ENCODE data around the gene HBM. TPM values are rescaled to one million over a fixed set of nuclear protein-coding genes. Genes with fewer than 3 reads are reported as not detected.
"Not testable (repeated sequence)": the region's sequence is repeated elsewhere in the genome, so short reads cannot be mapped to it uniquely, and the experiment has no call there.

Gene HBM
- total RNA-seq, 1 experiment from 2014 or later, result not detected

DNA sequence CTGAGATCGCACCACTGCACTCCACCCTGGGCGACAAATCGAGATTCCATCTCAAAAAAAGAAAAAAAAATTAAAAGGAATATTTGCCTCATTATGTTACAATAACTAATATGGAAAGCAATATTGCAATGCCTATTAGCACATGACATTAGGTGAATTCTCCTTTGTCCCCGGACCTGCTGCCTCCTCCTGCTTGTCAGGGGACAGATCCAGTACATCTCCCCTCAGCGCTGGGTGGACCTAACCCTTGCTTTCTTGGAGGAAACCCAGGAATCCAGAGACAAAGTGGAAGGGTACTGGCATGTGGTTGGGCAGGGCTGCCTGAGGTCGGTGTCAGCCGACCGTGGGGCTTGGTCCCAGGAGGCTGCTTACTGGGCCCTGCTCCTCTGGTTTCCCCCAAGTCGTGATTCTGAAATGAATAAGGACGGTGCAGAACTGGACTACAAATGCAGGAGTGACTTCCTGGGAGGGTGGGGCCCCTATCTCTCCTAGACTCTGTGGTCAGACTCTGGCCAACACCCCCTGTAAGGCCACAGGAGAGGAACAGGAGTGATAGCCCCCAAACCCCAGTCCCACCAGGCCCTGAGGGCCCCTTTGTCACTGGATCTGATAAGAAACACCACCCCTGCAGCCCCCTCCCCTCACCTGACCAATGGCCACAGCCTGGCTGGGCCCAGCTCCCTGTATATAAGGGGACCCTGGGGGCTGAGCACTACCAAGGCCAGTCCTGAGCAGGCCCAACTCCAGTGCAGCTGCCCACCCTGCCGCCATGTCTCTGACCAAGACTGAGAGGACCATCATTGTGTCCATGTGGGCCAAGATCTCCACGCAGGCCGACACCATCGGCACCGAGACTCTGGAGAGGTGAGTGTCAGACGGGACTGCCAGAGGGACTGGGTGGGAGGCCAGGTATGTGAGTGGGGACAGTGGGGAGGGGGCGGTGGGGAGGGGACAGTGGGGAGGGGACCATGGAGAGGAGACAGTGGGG lies 13.3 kb upstream of the HBM start, which contains the start of gene HBZ:
Gene HBZ (plus strand): TSS at position 504 of the 988 bp plus-strand sequence. CDS start 266 bp downstream, at position 770.
- no peak for DNase-seq (ENCODE audit: low spot score)
- intact Hi-C loops (cut with micrococcal nuclease; ENCODE audit: unreplicated experiment), result no loop called here
- H3K4me1 ChIP-seq (ENCODE audit: insufficient read depth, low read length, poor library complexity, severe bottlenecking), result no peaks in the 10 kb centered on the region
- no peak within 1 kb of the TSS for H3K27ac ChIP-seq (ENCODE audit: low read depth, low read length, poor library complexity, severe bottlenecking)
- no peak within 1 kb of the TSS for H3K4me3 ChIP-seq (ENCODE audit: low read depth, low read length, poor library complexity, severe bottlenecking)
- no peaks in the 10 kb centered on the region for H3K36me3 ChIP-seq (ENCODE audit: insufficient read depth, low read length, poor library complexity, severe bottlenecking)
- no peaks in the 10 kb centered on the region for H3K27me3 ChIP-seq (replicated peaks; ENCODE audit: insufficient read depth, low read depth, low read length, poor library complexity)
- BruUV-seq (replicated peaks), result no TSS peak
- POLR2A ChIA-PET (ENCODE audit: low non-redundant PET), result no interaction called here
- TF ChIP-seq, protein P1, sequence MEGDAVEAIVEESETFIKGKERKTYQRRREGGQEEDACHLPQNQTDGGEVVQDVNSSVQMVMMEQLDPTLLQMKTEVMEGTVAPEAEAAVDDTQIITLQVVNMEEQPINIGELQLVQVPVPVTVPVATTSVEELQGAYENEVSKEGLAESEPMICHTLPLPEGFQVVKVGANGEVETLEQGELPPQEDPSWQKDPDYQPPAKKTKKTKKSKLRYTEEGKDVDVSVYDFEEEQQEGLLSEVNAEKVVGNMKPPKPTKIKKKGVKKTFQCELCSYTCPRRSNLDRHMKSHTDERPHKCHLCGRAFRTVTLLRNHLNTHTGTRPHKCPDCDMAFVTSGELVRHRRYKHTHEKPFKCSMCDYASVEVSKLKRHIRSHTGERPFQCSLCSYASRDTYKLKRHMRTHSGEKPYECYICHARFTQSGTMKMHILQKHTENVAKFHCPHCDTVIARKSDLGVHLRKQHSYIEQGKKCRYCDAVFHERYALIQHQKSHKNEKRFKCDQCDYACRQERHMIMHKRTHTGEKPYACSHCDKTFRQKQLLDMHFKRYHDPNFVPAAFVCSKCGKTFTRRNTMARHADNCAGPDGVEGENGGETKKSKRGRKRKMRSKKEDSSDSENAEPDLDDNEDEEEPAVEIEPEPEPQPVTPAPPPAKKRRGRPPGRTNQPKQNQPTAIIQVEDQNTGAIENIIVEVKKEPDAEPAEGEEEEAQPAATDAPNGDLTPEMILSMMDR (conservative IDR thresholded peaks at IDR 0.05; ENCODE audit: low read depth, low read length), result no peak
- no peak for TF ChIP-seq EZH2 (IDR thresholded peaks at IDR 0.05; ENCODE audit: borderline replicate concordance, low read depth, low read length, poor library complexity, severe bottlenecking)
- CTCF ChIA-PET, result no interaction called here
- no peaks in the 10 kb centered on the region for H3K9me3 ChIP-seq (ENCODE audit: low read depth, low read length, poor library complexity, severe bottlenecking)

DNA sequence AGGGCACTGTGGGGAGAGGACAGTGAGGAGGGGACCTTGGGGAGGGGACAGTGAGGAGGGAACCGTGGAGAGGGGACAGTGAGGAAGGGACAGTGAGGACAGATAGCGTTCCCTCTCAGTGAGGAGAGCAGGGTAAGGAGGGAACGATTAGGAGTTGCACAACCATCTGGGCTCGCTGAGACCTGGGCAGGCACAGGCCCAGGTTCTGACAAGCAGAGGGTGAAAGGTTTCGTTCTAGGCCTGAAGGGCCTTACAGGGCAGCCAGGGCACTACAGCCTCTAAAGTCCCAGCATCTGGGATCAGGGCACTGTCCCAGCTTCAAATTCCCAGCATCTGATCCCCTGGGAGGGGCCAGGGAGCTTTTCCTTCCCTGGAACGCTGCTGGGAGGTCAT lies 12.7 kb upstream of the HBM start:
- H3K27me3 ChIP-seq (replicated peaks; ENCODE audit: insufficient read depth, low read depth, low read length, poor library complexity); H3K9me3 ChIP-seq (ENCODE audit: low read depth, low read length, poor library complexity, severe bottlenecking); H3K36me3 ChIP-seq (ENCODE audit: insufficient read depth, low read length, poor library complexity, severe bottlenecking); H3K4me3 ChIP-seq (ENCODE audit: low read depth, low read length, poor library complexity, severe bottlenecking); POLR2A ChIA-PET (ENCODE audit: low non-redundant PET); BruUV-seq (replicated peaks); H3K4me1 ChIP-seq (ENCODE audit: insufficient read depth, low read length, poor library complexity, severe bottlenecking); H3K27ac ChIP-seq (ENCODE audit: low read depth, low read length, poor library complexity, severe bottlenecking); DNase-seq (ENCODE audit: low spot score); CTCF ChIA-PET; intact Hi-C loops (cut with micrococcal nuclease; ENCODE audit: unreplicated experiment): not testable (repeated sequence)

- H3K4me1 ChIP-seq (ENCODE audit: insufficient read depth, low read length, poor library complexity, severe bottlenecking); H3K27me3 ChIP-seq (replicated peaks; ENCODE audit: insufficient read depth, low read depth, low read length, poor library complexity); POLR2A ChIA-PET (ENCODE audit: low non-redundant PET); H3K4me3 ChIP-seq (ENCODE audit: low read depth, low read length, poor library complexity, severe bottlenecking); H3K36me3 ChIP-seq (ENCODE audit: insufficient read depth, low read length, poor library complexity, severe bottlenecking); H3K9me3 ChIP-seq (ENCODE audit: low read depth, low read length, poor library complexity, severe bottlenecking); CTCF ChIA-PET; BruUV-seq (replicated peaks); H3K27ac ChIP-seq (ENCODE audit: low read depth, low read length, poor library complexity, severe bottlenecking); intact Hi-C loops (cut with micrococcal nuclease; ENCODE audit: unreplicated experiment); DNase-seq (ENCODE audit: low spot score): not testable (repeated sequence)
These were observed 12.1 kb upstream of the HBM start for GRCh38 chr16:153550-154216.

DNA sequence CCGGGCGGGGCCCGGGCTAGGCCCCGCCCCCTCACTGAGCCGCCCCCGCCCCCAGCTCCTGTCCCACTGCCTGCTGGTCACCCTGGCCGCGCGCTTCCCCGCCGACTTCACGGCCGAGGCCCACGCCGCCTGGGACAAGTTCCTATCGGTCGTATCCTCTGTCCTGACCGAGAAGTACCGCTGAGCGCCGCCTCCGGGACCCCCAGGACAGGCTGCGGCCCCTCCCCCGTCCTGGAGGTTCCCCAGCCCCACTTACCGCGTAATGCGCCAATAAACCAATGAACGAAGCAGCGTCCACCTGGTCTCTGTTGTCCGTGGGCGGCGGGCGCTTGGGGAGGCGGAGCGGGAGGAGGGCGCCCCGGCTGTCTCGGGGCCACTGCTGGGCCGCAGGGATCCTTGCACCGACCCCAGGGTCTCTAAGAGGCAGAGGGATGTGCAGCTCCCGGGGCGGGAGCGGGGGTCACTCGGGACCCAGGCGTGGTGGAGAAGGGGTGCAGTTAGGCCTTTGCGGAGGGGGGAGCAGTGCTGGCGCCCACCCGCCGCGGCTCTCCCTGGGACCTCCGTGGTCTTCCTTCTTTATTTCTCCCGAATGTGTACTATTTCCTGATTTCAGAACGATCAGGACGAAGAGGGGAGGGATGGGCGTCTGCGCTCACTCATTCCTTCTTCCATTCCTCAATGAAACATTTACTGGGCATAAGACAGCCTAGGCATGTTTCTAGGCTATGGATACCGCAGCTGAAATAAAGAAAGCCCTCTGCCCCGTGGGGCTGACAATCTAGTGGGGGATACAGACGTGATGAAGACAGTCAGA lies 11.4 kb upstream of the HBM start:
- no peaks in the 10 kb centered on the region for H3K36me3 ChIP-seq (ENCODE audit: insufficient read depth, low read length, poor library complexity, severe bottlenecking)
- H3K27ac ChIP-seq (ENCODE audit: low read depth, low read length, poor library complexity, severe bottlenecking), result no peak overlapping the region
- H3K4me1 ChIP-seq (ENCODE audit: insufficient read depth, low read length, poor library complexity, severe bottlenecking), result no peaks in the 10 kb centered on the region
- no peak for TF ChIP-seq EZH2 (IDR thresholded peaks at IDR 0.05; ENCODE audit: borderline replicate concordance, low read depth, low read length, poor library complexity, severe bottlenecking)
- TF ChIP-seq, protein P1 (conservative IDR thresholded peaks at IDR 0.05; ENCODE audit: low read depth, low read length), result no peak
- H3K4me3 ChIP-seq (ENCODE audit: low read depth, low read length, poor library complexity, severe bottlenecking), result peak overlapping the region; percentile 57
- BruUV-seq (replicated peaks), result no TSS peak
- intact Hi-C loops (cut with micrococcal nuclease; ENCODE audit: unreplicated experiment), result no loop called here
- CTCF ChIA-PET, result no interaction called here
- no peaks in the 10 kb centered on the region for H3K27me3 ChIP-seq (replicated peaks; ENCODE audit: insufficient read depth, low read depth, low read length, poor library complexity)
- DNase-seq (ENCODE audit: low spot score), result peak; percentile 63
- POLR2A ChIA-PET (ENCODE audit: low non-redundant PET), result no interaction called here
- no peaks in the 10 kb centered on the region for H3K9me3 ChIP-seq (ENCODE audit: low read depth, low read length, poor library complexity, severe bottlenecking)

Measured in A673 (cell line).